Gastroesophageal sphincter (tissue), 4 donors: ENCODE data around the gene HTR3B. TPM values are rescaled to one million over a fixed set of nuclear protein-coding genes. Genes with fewer than 3 reads are reported as not detected.

Experiments used
- ATAC-seq: fragments of 150-250 bp; one replicate; pipeline ENCODE4 v1.9.1; 2016; ENCODE audit warnings: mild to moderate bottlenecking, moderate library complexity
- H3K27ac ChIP-seq, 4 donors: fragments of 200-600 bp; sonication (generic) in 3 of 4; 1 replicate in 3 of 4; 2 replicates in 1 of 4; pipeline ENCODE4 v1.5.1; 2016 to 2019
- H3K27me3 ChIP-seq: fragments of 200-600 bp; sonication (generic); one replicate; pipeline ENCODE4 v1.5.1; 2019
- H3K36me3 ChIP-seq, 2 donors: fragments of 200-600 bp; sonication (generic); one replicate each; pipeline ENCODE4 v1.5.1; 2019; ENCODE audit warnings: control low read depth in 1 of 2
- H3K4me1 ChIP-seq, 3 donors: fragments of 200-600 bp; sonication (generic); 1 replicate in 2 of 3; 2 replicates in 1 of 3; pipeline ENCODE4 v1.5.1; 2016 to 2019; ENCODE audit warnings: control low read depth in 2 of 3
- H3K4me3 ChIP-seq, 2 donors: fragments of 200-600 bp; sonication (generic); one replicate each; pipeline ENCODE4 v1.5.1; 2019; ENCODE audit warnings: mild to moderate bottlenecking in 1 of 2, moderate library complexity in 1 of 2
- H3K9me3 ChIP-seq, 3 donors: fragments of 200-600 bp; sonication (generic); one replicate each; pipeline ENCODE4 v1.5.1; 2017 to 2019; ENCODE audit warnings: control low read depth in 2 of 3
- EP300 ChIP-seq: sonication (generic); formaldehyde crosslinking; IDR thresholded peaks from one replicate; pipeline ENCODE4 v1.6.1; 2017; ENCODE audit warnings: antibody characterized with exemption, mild to moderate bottlenecking
- POLR2A ChIP-seq, 2 donors: fragments of 450-650 bp; IDR thresholded peaks; one replicate each; pipeline ENCODE4 v1.6.1; 2017; ENCODE audit warnings: antibody characterized with exemption in 2 of 2, mild to moderate bottlenecking in 2 of 2, moderate library complexity in 1 of 2
- POLR2AphosphoS5 ChIP-seq: sonication (generic); formaldehyde crosslinking; IDR thresholded peaks from one replicate; pipeline ENCODE4 v1.6.1; 2017; ENCODE audit warnings: antibody characterized with exemption
- WGBS, 2 donors: methylation state at CpG; one replicate each; pipeline ENCODE4 v1.1.5; 2018; ENCODE audit warnings: low coverage in 1 of 2; 5-methylcytosine and 5-hydroxymethylcytosine counted together
- total RNA-seq, 4 donors: library from RNA; depleted of rRNA; stranded (reverse); fragments of >200 nt; gene quantifications; one replicate each; pipeline ENCODE4 v1.1.0, GENCODE V29; 2016
- TF ChIP-seq, protein P1 (sequence below), 4 experiments: fragments of 200-600 bp in 2 of 4; fragments of 450-650 bp in 2 of 4; sonication (generic) in 1 of 4; IDR thresholded peaks; one replicate each; pipeline ENCODE4 v1.5.1; 2017 to 2019; ENCODE audit warnings: antibody characterized with exemption in 4 of 4, mild to moderate bottlenecking in 2 of 4, moderate library complexity in 2 of 4

The HTR3B gene
- total RNA-seq, 4 donors from 2014 or later = not detected

DNA sequence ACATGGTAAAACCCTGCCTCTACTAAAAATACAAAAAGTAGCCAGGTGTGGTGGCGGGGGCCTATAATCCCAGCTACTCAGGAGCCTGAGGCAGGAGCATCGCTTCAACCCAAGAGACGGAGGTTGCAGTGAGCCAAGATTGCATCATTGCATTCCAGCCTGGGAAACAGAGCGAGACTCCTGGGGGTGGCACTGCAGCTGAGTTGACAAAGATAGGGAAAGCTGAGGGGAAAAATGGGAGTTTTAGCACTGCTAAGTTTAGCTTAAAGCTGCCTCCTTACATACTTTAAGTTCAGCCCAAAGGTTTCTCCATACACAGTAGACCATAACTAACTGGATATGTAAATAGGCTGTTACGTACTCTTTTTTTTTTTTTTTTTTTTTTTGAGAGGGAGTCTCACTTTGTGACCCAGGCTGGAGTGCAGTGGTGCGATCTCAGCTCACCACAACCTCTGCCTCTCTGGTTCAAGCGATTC, 20.2 kb upstream of the HTR3B start:
- ATAC-seq = no peak
- no peak overlapping the region for H3K27ac ChIP-seq
- no peaks in the 10 kb centered on the region for H3K4me1 ChIP-seq
- TF ChIP-seq, protein P1, sequence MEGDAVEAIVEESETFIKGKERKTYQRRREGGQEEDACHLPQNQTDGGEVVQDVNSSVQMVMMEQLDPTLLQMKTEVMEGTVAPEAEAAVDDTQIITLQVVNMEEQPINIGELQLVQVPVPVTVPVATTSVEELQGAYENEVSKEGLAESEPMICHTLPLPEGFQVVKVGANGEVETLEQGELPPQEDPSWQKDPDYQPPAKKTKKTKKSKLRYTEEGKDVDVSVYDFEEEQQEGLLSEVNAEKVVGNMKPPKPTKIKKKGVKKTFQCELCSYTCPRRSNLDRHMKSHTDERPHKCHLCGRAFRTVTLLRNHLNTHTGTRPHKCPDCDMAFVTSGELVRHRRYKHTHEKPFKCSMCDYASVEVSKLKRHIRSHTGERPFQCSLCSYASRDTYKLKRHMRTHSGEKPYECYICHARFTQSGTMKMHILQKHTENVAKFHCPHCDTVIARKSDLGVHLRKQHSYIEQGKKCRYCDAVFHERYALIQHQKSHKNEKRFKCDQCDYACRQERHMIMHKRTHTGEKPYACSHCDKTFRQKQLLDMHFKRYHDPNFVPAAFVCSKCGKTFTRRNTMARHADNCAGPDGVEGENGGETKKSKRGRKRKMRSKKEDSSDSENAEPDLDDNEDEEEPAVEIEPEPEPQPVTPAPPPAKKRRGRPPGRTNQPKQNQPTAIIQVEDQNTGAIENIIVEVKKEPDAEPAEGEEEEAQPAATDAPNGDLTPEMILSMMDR (IDR thresholded peaks at IDR 0.05) = no peak
- no peak for TF ChIP-seq EP300
- no peak for TF ChIP-seq POLR2A (IDR thresholded peaks at IDR 0.05)
- no peak for TF ChIP-seq POLR2AphosphoS5
- H3K4me3 ChIP-seq = no peak overlapping the region
- no peaks in the 10 kb centered on the region for H3K36me3 ChIP-seq
- no peaks in the 10 kb centered on the region for H3K9me3 ChIP-seq
- 57 to 61% methylated on average over 3 to 7 of the region's 7 CpGs for WGBS, 2 donors
- no peaks in the 10 kb centered on the region for H3K27me3 ChIP-seq

DNA sequence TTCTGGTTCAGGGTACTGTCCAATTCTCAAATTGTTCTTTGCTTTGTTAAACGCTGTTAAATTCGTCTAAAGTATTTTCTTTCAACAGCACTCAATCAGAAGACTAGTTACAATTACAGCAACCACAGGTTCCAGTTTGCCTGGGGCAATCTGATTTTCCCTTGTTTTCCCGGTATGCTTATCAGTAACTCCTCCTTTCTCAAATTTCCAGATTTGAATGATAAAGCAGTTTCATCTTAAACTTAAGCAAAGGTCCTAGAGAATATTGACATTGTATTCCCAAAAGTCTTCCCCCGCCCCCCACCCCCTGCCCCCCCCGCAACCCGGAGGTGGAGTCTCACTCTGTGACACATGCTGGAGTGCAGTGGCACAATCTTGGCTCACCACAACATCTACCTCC, 18.7 kb upstream of the HTR3B start:
- H3K36me3 ChIP-seq = no peaks in the 10 kb centered on the region
- no peaks in the 10 kb centered on the region for H3K9me3 ChIP-seq
- TF ChIP-seq POLR2AphosphoS5 = no peak
- TF ChIP-seq POLR2A (IDR thresholded peaks at IDR 0.05) = no peak
- TF ChIP-seq, protein P1 (IDR thresholded peaks at IDR 0.05) = no peak
- TF ChIP-seq EP300 = no peak
- H3K4me3 ChIP-seq = no peak overlapping the region
- no peaks in the 10 kb centered on the region for H3K27me3 ChIP-seq
- no peak for ATAC-seq
- no peak overlapping the region for H3K27ac ChIP-seq
- no peaks in the 10 kb centered on the region for H3K4me1 ChIP-seq
- WGBS, 2 donors = 74 to 85% methylated on average over 3 to 4 of the region's 6 CpGs

DNA sequence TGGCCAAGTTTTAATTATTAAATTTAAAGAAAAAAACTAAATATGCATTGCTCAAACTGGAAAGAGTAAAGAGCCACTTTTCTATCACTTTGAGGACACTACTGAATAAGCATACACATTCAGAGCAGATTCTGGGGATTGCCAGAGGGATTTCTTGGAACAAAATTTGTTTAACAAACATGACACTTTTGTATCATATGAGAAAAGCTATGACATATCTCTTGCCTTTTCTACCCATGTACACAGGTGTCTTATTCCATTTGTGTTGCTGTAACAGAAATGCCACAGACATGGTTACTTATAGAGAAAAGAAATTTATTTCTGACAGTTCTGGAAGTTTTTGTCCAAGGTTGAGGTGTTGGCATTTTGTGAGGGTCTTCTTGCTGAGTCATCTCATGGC, 15.7 kb upstream of the HTR3B start:
- no peak for ATAC-seq
- no peak for TF ChIP-seq POLR2A (IDR thresholded peaks at IDR 0.05)
- TF ChIP-seq EP300 = no peak
- TF ChIP-seq, protein P1 (IDR thresholded peaks at IDR 0.05) = no peak
- TF ChIP-seq POLR2AphosphoS5 = no peak
- Histone ChIP-seq H3K4me1 (no peaks in the 10 kb centered on the region), H3K4me3 (no peak overlapping the region), H3K9me3 (no peaks in the 10 kb centered on the region), H3K27me3 (no peaks in the 10 kb centered on the region), H3K36me3 (no peaks in the 10 kb centered on the region), H3K27ac (no peak overlapping the region)

DNA sequence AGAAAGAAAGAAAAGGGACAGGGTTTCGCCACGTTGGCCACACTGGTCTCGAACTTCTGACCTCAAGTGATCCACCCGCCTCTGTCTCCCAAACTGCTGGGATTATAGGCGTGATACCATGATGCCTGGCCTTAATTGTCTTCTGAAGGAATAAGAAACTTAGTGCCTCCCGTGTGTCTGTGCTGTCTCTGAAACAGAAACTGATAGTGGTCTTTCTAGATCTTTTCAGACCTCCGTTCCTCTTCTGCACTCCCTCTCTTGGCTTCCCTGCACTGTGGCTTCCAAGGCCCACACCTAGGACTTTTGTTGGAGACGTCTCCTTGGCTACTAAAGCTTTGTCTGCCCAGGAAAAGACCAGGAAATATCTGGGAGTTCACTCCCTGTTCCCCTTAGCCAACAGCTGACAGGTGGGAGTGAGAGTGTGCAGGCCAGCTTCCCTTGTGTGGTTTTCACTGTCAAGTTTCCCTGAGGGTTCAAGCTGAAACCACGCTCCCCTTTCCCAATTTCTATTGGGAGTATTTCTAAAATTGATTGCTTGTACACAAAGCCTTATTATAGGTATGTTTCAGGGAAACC, 10.1 kb upstream of the HTR3B start:
- no peaks in the 10 kb centered on the region for H3K27me3 ChIP-seq
- no peak overlapping the region for H3K4me3 ChIP-seq
- no peaks in the 10 kb centered on the region for H3K36me3 ChIP-seq
- no peaks in the 10 kb centered on the region for H3K4me1 ChIP-seq
- ATAC-seq = no peak
- no peaks in the 10 kb centered on the region for H3K9me3 ChIP-seq
- no peak overlapping the region for H3K27ac ChIP-seq
- TF ChIP-seq POLR2A (IDR thresholded peaks at IDR 0.05) = no peak
- no peak for TF ChIP-seq POLR2AphosphoS5
- TF ChIP-seq, protein P1 (IDR thresholded peaks at IDR 0.05) = no peak
- no peak for TF ChIP-seq EP300
- WGBS, 2 donors = 50 to 56% methylated on average over 2 to 9 of the region's 9 CpGs

DNA sequence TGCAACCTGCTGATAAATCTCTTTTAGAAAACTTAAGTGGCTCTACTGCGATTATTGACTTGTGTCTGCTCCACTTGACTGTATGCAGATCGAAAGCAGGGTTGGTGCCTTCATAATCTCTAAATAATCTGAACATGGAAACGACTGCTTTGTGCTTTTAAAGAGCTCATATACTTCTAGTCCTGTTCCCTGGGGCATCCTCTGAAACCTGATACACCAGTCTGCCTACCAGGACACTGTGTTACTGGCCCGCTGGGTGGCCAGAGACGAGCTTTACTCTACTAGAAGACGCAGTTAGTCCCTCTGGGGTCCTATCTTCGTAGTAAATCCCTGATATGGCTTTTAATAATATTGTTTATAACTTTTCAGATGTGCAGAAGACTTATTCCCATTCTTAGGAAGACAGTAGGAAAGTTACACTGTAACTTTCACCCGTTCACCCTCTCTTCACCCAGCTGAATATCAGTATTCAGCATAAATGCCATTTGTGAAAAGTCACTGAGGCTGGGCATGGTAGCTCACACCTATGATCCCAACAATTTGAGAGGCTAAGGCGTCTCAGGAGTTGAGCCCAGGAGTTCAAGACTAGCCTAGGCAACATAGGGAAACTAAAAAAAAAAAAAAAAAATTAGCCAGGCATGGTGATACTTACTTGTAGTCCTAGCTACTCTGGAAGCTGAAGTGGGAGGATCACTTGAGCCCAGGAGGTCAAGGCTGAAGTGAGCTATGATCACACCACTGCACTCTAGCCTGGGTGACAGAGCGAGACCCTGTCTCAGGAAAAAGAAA, 9.0 kb upstream of the HTR3B start:
- Histone ChIP-seq H3K36me3 (no peaks in the 10 kb centered on the region), H3K4me3 (no peak overlapping the region), H3K4me1 (no peaks in the 10 kb centered on the region), H3K27ac (no peak overlapping the region), H3K9me3 (no peaks in the 10 kb centered on the region), H3K27me3 (no peaks in the 10 kb centered on the region)
- TF ChIP-seq, protein P1 (IDR thresholded peaks at IDR 0.05) = no peak
- TF ChIP-seq EP300 (no peak), POLR2AphosphoS5 (no peak), POLR2A (IDR thresholded peaks at IDR 0.05) (no peak)
- WGBS, 2 donors = 68 to 74% methylated on average over 8 to 10 of the region's 10 CpGs
- ATAC-seq = no peak
